Activated CD8-positive, alpha-beta memory T cell treated with anti-CD3 and anti-CD28 coated beads for 48 hours (primary cell): ENCODE results near the gene BICD1.

Source experiments
- DNase-seq, 3 experiments: peaks; one replicate each; pipeline ENCODE4 v3.0.0-alpha.2; 2020; ENCODE audit warnings: low read depth in 2 of 3, low spot score in 2 of 3

BICD1 gene

GRCh38 chr12:32240831-32241230 lies 134.2 kb downstream of the BICD1 start:
- DNase-seq = no peak

GRCh38 chr12:32242641-32243040 lies 136.0 kb downstream of the BICD1 start:
- DNase-seq = no peak

- no peak for DNase-seq
Observed at GRCh38 chr12:32248441-32249140, 141.9 kb downstream of the BICD1 start.

GRCh38 chr12:32249777-32250176 lies 143.1 kb downstream of the BICD1 start:
- DNase-seq = no peak

GRCh38 chr12:32252199-32253073 lies 145.8 kb downstream of the BICD1 start:
- DNase-seq = no peak

GRCh38 chr12:32253154-32253790 lies 146.6 kb downstream of the BICD1 start:
- DNase-seq = no peak

GRCh38 chr12:32254260-32254956 lies 147.8 kb downstream of the BICD1 start:
- no peak for DNase-seq

- DNase-seq = no peak
Observed at GRCh38 chr12:32255588-32255987, 148.9 kb downstream of the BICD1 start.

- no peak for DNase-seq
Observed at GRCh38 chr12:32257695-32258496, 151.2 kb downstream of the BICD1 start.

- DNase-seq = no peak
Observed at GRCh38 chr12:32260696-32261095, 154.0 kb downstream of the BICD1 start.

- no peak for DNase-seq
Observed at GRCh38 chr12:32261638-32262037, 155.0 kb downstream of the BICD1 start.

- DNase-seq = no peak
Observed at GRCh38 chr12:32264961-32265360, 158.3 kb downstream of the BICD1 start.

- no peak for DNase-seq
Observed at GRCh38 chr12:32265456-32265855, 158.8 kb downstream of the BICD1 start.

GRCh38 chr12:32265951-32266350 lies 159.3 kb downstream of the BICD1 start:
- DNase-seq = no peak

GRCh38 chr12:32266756-32267155 lies 160.1 kb downstream of the BICD1 start:
- no peak for DNase-seq

- DNase-seq = no peak
Observed at GRCh38 chr12:32270818-32271710, 164.4 kb downstream of the BICD1 start.

GRCh38 chr12:32272465-32272864 lies 165.8 kb downstream of the BICD1 start:
- no peak for DNase-seq

- no peak for DNase-seq
Observed at GRCh38 chr12:32273063-32273522, 166.4 kb downstream of the BICD1 start.

GRCh38 chr12:32273712-32274111 lies 167.1 kb downstream of the BICD1 start:
- no peak for DNase-seq
